Measurements from ENCODE around the gene KLHL15.
"Not testable (repeated sequence)": the region's sequence is repeated elsewhere in the genome, so short reads cannot be mapped to it uniquely, and the experiment has no call there.

Gene KLHL15

GRCh38 chrX:24027086-24027485 is at the start of gene KLHL15:
TSS of gene KLHL15 (minus strand) at chrX:24027186. CDS start at chrX:24006693, 20,493 bp downstream.
- no peak for DNase-seq (ENCODE audit: low spot score)

- DNase-seq (ENCODE audit: low spot score): no peak
Observed at GRCh38 chrX:24069877-24070276, 42.9 kb upstream of the KLHL15 start.

- DNase-seq (ENCODE audit: low spot score): no peak
Observed at GRCh38 chrX:24063488-24063887, 36.5 kb upstream of the KLHL15 start.

GRCh38 chrX:24055043-24055356 is 28.0 kb upstream of the KLHL15 start:
- no peak for DNase-seq (ENCODE audit: low spot score)

GRCh38 chrX:24054182-24055042 is 27.4 kb upstream of the KLHL15 start, which contains the start of gene EIF2S3:
TSS of gene EIF2S3 (plus strand) at chrX:24054956. CDS start at chrX:24054969, 13 bp downstream.
- DNase-seq (ENCODE audit: low spot score): peak; percentile 94

- not testable (repeated sequence) for DNase-seq (ENCODE audit: low spot score)
Observed at GRCh38 chrX:24050522-24051318, 23.7 kb upstream of the KLHL15 start.

GRCh38 chrX:24049643-24050042 is 22.7 kb upstream of the KLHL15 start:
- not testable (repeated sequence) for DNase-seq (ENCODE audit: low spot score)

- not testable (repeated sequence) for DNase-seq (ENCODE audit: low spot score)
Observed at GRCh38 chrX:24046060-24046459, 19.1 kb upstream of the KLHL15 start.

- DNase-seq (ENCODE audit: low spot score): no peak
Observed at GRCh38 chrX:24037729-24038128, 10.7 kb upstream of the KLHL15 start.

GRCh38 chrX:24034485-24034884 is 7.5 kb upstream of the KLHL15 start:
- no peak for DNase-seq (ENCODE audit: low spot score)

- DNase-seq (ENCODE audit: low spot score): no peak
Observed at GRCh38 chrX:24030597-24030996, 3.6 kb upstream of the KLHL15 start.

GRCh38 chrX:24027985-24028384 is 999 bp upstream of the KLHL15 start:
- no peak for DNase-seq (ENCODE audit: low spot score)

- no peak for DNase-seq (ENCODE audit: low spot score)
Observed at GRCh38 chrX:24026432-24026831, 554 bp downstream of the KLHL15 start.

- DNase-seq (ENCODE audit: low spot score): peak; percentile 21
Observed at GRCh38 chrX:24025741-24026403, 1.1 kb downstream of the KLHL15 start.

- DNase-seq (ENCODE audit: low spot score): peak; percentile 87
Observed at GRCh38 chrX:24024819-24025740, 1.9 kb downstream of the KLHL15 start.

- no peak for DNase-seq (ENCODE audit: low spot score)
Observed at GRCh38 chrX:24023972-24024669, 2.9 kb downstream of the KLHL15 start.

- no peak for DNase-seq (ENCODE audit: low spot score)
Observed at GRCh38 chrX:24023544-24023943, 3.4 kb downstream of the KLHL15 start.

- no peak for DNase-seq (ENCODE audit: low spot score)
Observed at GRCh38 chrX:24020306-24020876, 6.6 kb downstream of the KLHL15 start.

GRCh38 chrX:24019448-24019847 is 7.5 kb downstream of the KLHL15 start:
- DNase-seq (ENCODE audit: low spot score): no peak

GRCh38 chrX:24018809-24019208 is 8.2 kb downstream of the KLHL15 start:
- no peak for DNase-seq (ENCODE audit: low spot score)
